Activated CD8-positive, alpha-beta memory T cell treated with anti-CD3 and anti-CD28 coated beads, Interleukin-2, amount 50 U/mL, for 1 hour (primary cell): ENCODE data around the gene RPS29.
"Not testable (repeated sequence)": the region's sequence is repeated elsewhere in the genome, so short reads cannot be mapped to it uniquely, and the experiment has no call there.

ENCODE experiments used
- DNase-seq: peaks from one replicate; pipeline ENCODE4 v3.0.0-alpha.2; 2020; ENCODE audit errors: extremely low read depth

RPS29 gene

GRCh38 chr14:49598189-49598484 lies 12.0 kb upstream of the RPS29 start:
- no peak for DNase-seq

- no peak for DNase-seq
Observed at GRCh38 chr14:49594347-49595091, 8.3 kb upstream of the RPS29 start.

GRCh38 chr14:49593016-49593415 lies 6.8 kb upstream of the RPS29 start:
- no peak for DNase-seq

DNA sequence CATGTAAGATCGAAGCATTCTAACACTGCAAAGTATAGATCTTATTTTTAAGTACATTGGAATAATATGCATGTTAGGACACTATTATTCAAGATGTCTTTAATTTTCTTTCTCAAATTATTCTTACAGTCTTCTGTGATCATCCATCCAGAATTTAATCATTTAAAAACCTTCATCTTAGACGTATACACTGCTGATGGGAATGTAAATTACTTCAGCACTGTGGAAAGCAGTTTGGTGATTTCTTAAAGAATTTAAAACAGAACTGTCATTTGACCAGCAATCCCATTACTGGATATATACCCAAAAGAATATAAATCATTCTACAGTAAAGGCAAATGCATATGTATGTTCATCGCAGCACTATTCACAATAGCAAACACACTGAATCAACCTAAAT lies 3.2 kb upstream of the RPS29 start:
- DNase-seq: no peak

DNA sequence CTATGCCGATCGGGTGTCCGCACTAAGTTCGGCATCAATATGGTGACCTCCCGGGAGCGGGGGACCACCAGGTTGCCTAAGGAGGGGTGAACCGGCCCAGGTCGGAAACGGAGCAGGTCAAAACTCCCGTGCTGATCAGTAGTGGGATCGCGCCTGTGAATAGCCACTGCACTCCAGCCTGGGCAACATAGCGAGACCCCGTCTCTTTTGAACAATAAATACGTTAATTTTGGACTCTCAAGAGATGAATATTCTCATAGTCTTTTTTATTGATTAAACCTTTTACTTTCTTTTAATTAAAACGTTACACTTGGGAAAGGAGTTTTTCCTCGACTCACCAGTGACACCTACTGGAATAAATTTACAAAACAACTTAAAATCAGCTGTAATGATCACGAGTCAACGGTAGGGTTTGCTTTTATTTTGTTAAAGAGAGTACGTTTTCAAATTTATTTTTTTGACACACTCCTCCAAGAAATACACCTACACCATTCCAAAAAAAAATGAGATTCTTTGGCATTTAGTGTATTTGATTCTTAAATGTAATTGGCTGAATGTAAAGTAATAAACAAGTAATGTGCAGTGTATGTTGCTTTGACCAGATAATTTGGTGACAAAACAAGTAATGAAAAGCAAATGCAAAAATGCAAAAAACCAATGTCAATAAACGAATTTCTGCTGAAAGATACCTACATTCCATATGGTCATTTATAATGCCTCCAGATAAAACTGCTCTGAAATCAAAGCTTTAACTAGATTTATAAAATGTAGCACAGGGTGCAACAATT lies 687 bp upstream of the RPS29 start:
- DNase-seq: peak; percentile 13

- not testable (repeated sequence) for DNase-seq
Observed at GRCh38 chr14:49584981-49585640, 1.1 kb downstream of the RPS29 start.

- DNase-seq: no peak
Observed at GRCh38 chr14:49584058-49584457, 2.1 kb downstream of the RPS29 start.

DNA sequence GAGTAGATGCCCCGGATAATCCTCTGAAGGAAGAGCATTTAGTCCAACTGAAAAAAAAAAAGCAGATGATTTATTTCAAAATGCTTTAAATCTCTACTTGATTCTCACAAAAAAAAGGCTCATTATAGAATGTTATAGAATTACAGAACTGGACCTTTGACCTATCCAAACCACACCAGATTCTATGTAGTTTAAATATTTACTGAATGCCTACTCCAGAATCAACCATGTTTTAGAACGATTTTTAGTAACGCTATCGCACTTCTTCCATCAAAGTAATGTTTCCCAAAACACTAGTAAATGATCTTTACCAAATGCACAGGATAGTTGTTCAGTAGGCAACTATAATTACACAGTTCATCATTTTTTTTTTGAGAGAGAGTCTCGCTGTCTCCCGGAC lies 2.6 kb downstream of the RPS29 start:
- no peak for DNase-seq

DNA sequence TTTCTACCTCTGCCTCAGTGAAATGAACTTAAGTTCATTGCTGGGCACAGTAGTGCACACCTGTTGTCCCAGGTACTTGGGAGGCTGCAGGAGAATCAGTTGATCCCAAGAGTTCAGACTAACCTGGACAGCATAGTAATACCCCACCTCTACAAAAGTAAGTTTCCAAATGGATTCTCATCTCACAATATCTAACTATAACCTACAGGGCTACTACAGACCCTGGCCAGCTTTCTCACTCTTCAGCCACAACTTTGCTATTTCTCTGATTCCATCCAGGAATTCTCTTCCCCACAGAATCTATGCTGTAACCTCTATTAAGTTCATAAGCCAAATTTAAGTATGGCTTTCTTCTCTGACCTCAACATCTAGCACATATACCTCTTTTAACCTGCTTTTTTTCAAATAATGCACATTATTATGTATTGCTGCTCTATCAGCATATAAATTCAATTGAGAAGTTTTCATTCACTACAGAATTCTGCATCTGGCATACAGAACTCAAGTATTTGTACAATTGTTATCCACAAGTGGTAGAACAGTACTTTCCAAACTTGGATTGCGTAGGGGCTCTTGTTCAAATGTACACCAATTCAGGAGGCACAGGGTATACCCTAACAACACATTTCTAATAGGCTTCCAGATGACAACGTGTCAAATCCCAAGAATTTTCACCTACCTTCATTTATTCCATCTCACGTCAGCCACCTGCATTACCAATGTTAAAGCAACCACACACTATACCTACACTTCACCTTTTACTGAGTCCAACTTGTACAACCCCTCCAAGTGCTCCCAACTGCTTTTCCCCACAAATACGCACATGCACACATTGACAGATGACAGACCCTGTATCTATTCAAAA lies 3.8 kb downstream of the RPS29 start:
- DNase-seq: no peak

DNA sequence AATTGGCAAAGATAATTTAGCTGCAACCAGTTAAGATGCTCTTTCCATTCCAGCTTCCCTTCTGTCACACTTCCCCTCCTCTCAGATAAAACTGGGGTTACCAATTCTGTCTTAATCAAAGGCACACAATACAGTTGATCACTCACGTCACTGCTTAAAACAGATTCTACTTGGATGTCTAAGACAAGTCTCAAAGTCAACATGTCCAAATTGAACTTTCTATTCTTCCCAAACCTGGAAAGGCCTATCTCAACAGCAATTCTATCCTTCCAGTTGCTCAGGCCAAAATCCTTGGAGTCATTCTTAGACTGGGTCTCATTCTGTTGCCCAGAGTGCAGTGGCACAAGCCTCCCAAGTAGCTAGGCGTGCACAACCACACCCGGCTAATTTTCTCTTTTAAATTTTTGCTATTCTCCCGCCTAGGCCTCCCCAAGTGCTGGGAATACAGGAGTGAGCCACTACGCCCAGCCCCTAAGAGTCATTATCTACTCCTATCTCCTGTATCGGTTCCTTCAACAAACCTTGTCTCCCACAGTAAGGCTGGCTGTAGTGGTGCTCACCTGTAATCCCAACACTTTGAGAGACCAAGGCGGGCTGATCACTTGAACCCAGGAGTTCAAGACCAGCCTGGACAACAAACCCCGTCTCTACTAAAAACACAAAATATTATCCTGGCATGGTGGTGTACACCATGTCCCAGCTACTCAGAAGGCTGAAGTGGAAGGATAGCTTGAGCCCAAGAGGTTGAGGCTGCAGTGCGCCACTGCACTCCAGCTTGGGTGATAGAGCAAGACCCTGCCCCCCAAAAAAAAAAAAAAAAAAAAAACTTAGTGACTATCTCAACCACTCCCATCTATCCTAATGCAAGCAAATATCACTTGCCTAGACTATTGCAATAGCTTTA lies 4.7 kb downstream of the RPS29 start:
- DNase-seq: no peak

DNA sequence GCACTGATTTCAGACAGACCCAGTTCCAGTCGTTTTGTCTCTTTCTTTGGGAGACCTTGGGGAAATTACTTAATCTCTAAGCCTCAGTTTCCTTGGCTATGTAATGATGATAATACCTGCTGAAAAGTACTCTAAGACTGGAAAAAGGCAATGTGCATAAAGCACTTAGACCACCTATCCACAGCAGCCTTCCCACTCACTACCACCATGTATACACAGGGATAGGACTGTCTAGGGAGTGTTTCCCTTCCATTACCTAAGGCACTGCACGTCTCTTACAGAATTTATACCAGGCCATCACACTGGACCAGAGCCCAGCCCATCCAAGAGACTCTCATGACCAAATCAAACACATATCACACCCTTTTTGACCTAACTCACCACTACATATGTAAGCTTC lies 6.3 kb downstream of the RPS29 start:
- DNase-seq: no peak

GRCh38 chr14:49578141-49578540 lies 8.0 kb downstream of the RPS29 start:
- no peak for DNase-seq

GRCh38 chr14:49574038-49574437 lies 12.1 kb downstream of the RPS29 start:
- no peak for DNase-seq

- no peak for DNase-seq
Observed at GRCh38 chr14:49569281-49569680, 16.9 kb downstream of the RPS29 start.

GRCh38 chr14:49566714-49567113 lies 19.5 kb downstream of the RPS29 start:
- no peak for DNase-seq

DNA sequence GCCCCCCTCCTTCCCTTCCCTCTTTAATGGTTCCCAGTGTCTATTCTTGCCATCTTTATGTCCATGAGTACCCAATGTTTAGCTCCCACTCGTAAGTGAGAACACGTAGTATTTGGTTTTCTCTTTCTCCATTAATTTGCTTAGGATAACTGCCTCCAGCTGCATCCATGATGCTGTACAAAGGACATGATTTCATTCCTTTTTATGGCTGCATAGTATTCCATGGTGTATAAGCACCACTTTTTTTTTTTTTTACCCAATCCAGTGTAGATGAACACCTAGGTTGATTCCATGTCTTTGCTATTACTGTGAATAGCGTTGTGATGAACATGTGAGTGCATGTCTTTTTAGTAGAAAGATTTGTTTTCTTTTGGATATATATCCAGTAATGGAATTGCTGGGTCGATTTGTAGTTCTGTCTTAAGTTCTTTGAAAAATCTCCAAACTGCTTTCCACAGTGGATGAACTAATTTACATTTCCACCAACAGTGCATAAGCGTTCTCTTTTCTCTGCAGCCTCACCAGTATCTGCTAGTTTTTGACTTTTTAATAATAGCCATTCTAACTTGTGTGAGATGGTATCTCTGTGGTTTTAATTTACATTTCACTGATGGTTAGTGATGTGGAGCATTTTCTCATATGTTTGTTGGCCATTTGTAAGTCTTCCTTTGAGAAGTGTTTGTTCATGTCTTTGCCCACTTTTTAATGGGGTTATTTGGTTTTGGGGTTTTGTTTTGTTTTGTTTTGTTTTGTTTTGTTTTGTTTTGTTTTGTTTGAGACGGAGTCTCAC lies 26.0 kb downstream of the RPS29 start:
- DNase-seq: no peak

DNA sequence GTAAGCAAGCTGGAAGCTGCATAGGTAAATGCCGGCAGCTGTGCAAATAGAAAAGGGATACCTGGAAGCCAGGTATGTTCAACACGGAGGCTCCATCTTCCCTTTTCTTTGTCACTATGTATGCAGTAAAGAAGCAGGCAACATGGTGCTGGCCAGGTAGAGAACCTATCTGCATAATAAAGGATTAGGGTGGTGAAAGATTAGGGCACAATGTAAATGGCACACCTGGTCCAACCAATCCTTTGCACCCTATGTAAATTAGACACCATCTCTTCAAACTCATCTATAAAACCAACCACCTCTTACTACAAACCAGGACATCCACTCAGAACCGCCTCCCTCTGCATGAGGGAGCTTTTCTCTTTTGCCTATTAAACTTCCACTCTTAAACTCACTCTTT lies 32.3 kb downstream of the RPS29 start:
- DNase-seq: no peak

GRCh38 chr14:49553106-49553505 lies 33.1 kb downstream of the RPS29 start:
- no peak for DNase-seq

GRCh38 chr14:49551569-49551968 lies 34.6 kb downstream of the RPS29 start:
- no peak for DNase-seq
